Vagina (tissue), 2 donors: Measurements from ENCODE around the gene ZMYND11. TPM values are rescaled to one million over a fixed set of nuclear protein-coding genes. Genes with fewer than 3 reads are reported as not detected.

Experiments used
- DNase-seq, 2 donors: peaks; one replicate each; pipeline ENCODE4 v3.0.0-alpha.2; 2017; ENCODE audit errors: extremely low spot score in 2 of 2
- H3K27ac ChIP-seq: fragments of 200-600 bp; sonication (generic); one replicate; pipeline ENCODE4 v1.5.1; 2019
- H3K27me3 ChIP-seq: fragments of 200-600 bp; sonication (generic); one replicate; pipeline ENCODE4 v1.5.1; 2019
- H3K36me3 ChIP-seq, 2 donors: fragments of 200-600 bp; sonication (generic); one replicate each; pipeline ENCODE4 v1.5.1; 2017 to 2019
- H3K4me1 ChIP-seq: fragments of 200-600 bp; sonication (generic); one replicate; pipeline ENCODE4 v1.5.1; 2019
- H3K4me3 ChIP-seq, 2 donors: fragments of 200-600 bp; sonication (generic); 1 replicate in 1 of 2; 2 replicates in 1 of 2; pipeline ENCODE4 v1.5.1; 2016 to 2019
- H3K9me3 ChIP-seq: fragments of 200-600 bp; sonication (generic); one replicate; pipeline ENCODE4 v1.5.1; 2019
- POLR2A ChIP-seq, 2 donors: fragments of 450-650 bp; IDR thresholded peaks; one replicate each; pipeline ENCODE4 v1.6.1; 2017; ENCODE audit warnings: antibody characterized with exemption in 2 of 2, mild to moderate bottlenecking in 2 of 2, moderate library complexity in 2 of 2
- POLR2AphosphoS5 ChIP-seq, 2 donors: sonication (generic); formaldehyde crosslinking; IDR thresholded peaks; one replicate each; pipeline ENCODE4 v1.9.0; 2017; ENCODE audit warnings: antibody characterized with exemption in 2 of 2, mild to moderate bottlenecking in 2 of 2, low read depth in 1 of 2; ENCODE audit not compliant: insufficient read depth in 1 of 2
- intact Hi-C: fragments of 100-400 bp; cut with DNase I; formaldehyde crosslinking; loops from one replicate; pipeline ENCODE4 v1.15.1; 2023
- total RNA-seq: library from RNA; depleted of rRNA; stranded (reverse); fragments of >200 nt; gene quantifications from one replicate; pipeline ENCODE4 v1.2.3, GENCODE V29; 2016
- TF ChIP-seq, protein P1 (sequence below), 3 experiments: fragments of 450-650 bp in 2 of 3; fragments of 200-600 bp in 1 of 3; sonication (generic) in 1 of 3; IDR thresholded peaks; one replicate each; pipeline ENCODE4 v1.5.1; 2017 to 2019; ENCODE audit warnings: antibody characterized with exemption in 3 of 3, mild to moderate bottlenecking in 2 of 3, moderate library complexity in 2 of 3

Gene ZMYND11
- total RNA-seq, 1 donor from 2014 or later: 46.4 TPM

GRCh38 chr10:266974-267425 is 131.7 kb downstream of the ZMYND11 start:
- DNase-seq: peak in 1 of 2 donors; percentile 34
- Histone ChIP-seq H3K27me3 (no peaks in the 10 kb centered on the region), H3K36me3 (no peaks in the 10 kb centered on the region), H3K27ac (no peak overlapping the region), H3K4me3 (no peak overlapping the region), H3K4me1 (no peaks in the 10 kb centered on the region), H3K9me3 (no peaks in the 10 kb centered on the region)
- intact Hi-C loops: no loop called here
- TF ChIP-seq POLR2A (IDR thresholded peaks at IDR 0.05) (no peak), POLR2AphosphoS5 (IDR thresholded peaks at IDR 0.05; ENCODE audit: insufficient read depth in 1 of 2, low read depth in 1 of 2) (no peak)
- TF ChIP-seq, protein P1, sequence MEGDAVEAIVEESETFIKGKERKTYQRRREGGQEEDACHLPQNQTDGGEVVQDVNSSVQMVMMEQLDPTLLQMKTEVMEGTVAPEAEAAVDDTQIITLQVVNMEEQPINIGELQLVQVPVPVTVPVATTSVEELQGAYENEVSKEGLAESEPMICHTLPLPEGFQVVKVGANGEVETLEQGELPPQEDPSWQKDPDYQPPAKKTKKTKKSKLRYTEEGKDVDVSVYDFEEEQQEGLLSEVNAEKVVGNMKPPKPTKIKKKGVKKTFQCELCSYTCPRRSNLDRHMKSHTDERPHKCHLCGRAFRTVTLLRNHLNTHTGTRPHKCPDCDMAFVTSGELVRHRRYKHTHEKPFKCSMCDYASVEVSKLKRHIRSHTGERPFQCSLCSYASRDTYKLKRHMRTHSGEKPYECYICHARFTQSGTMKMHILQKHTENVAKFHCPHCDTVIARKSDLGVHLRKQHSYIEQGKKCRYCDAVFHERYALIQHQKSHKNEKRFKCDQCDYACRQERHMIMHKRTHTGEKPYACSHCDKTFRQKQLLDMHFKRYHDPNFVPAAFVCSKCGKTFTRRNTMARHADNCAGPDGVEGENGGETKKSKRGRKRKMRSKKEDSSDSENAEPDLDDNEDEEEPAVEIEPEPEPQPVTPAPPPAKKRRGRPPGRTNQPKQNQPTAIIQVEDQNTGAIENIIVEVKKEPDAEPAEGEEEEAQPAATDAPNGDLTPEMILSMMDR (IDR thresholded peaks at IDR 0.05): no peak

DNA sequence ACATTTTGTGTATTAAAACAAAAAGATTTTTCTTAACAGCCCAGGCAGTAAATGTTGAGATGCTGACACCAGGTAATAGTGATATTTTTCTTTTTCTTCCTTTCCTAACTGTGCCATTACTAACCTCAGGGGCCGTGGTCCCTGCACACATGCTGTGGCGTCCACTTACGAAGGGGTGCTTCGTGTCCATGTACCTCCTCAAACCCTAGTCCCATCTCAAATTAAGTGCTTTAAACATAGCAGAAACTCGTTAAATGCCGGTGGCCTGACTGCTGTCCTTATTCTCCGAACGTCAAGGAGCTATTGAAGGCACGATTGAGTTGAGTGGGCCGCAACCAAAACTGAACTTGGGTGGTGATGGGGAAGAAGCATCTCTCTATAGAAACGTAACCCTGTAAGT is 132.4 kb downstream of the ZMYND11 start:
- TF ChIP-seq, protein P1 (IDR thresholded peaks at IDR 0.05): no peak
- TF ChIP-seq POLR2AphosphoS5 (IDR thresholded peaks at IDR 0.05; ENCODE audit: insufficient read depth in 1 of 2, low read depth in 1 of 2): no peak
- Histone ChIP-seq H3K27ac (no peak overlapping the region), H3K9me3 (no peaks in the 10 kb centered on the region), H3K4me1 (no peaks in the 10 kb centered on the region), H3K27me3 (no peaks in the 10 kb centered on the region), H3K36me3 (no peaks in the 10 kb centered on the region), H3K4me3 (no peak overlapping the region)
- DNase-seq: peak in 1 of 2 donors; percentile 22
- intact Hi-C loops: no loop called here

DNA sequence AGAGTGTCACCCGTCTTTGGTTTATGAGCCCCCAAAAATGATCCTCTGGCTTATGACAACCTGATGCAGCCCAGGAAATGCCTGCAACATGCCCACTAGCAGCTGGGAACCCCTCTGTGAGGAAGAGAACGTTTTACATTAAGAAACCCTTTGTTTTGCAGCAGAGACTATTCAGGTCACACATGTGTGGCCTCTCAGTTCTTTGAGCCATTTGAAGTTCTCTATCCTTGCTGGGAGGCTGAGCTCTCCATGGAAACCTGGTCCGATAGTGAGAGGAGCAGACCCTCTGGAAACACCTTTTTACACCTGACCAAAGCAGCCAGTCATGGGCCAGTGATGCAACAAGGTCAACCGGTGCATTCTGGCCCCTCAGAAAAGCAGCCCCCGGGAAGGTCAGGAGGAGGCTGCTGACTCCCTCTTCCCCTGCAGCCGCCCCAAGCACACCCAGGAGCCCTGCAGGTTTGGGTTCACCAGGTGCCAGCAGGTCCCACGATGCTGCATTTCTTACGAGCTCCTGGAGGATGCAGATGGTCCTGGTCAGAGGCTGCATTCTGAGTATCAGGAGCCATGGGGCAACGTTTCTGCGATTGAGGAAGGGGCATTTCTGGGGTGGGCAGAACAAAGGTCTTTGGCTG is 134.3 kb downstream of the ZMYND11 start:
- no peaks in the 10 kb centered on the region for H3K4me1 ChIP-seq
- H3K27me3 ChIP-seq: no peaks in the 10 kb centered on the region
- no peaks in the 10 kb centered on the region for H3K36me3 ChIP-seq
- H3K4me3 ChIP-seq: no peak overlapping the region
- TF ChIP-seq, protein P1 (IDR thresholded peaks at IDR 0.05): no peak
- TF ChIP-seq POLR2AphosphoS5 (IDR thresholded peaks at IDR 0.05; ENCODE audit: insufficient read depth in 1 of 2, low read depth in 1 of 2) (no peak), POLR2A (IDR thresholded peaks at IDR 0.05) (no peak)
- H3K9me3 ChIP-seq: no peaks in the 10 kb centered on the region
- DNase-seq: peak in 1 of 2 donors; percentile 82
- intact Hi-C loops: no loop called here
- no peak overlapping the region for H3K27ac ChIP-seq

DNA sequence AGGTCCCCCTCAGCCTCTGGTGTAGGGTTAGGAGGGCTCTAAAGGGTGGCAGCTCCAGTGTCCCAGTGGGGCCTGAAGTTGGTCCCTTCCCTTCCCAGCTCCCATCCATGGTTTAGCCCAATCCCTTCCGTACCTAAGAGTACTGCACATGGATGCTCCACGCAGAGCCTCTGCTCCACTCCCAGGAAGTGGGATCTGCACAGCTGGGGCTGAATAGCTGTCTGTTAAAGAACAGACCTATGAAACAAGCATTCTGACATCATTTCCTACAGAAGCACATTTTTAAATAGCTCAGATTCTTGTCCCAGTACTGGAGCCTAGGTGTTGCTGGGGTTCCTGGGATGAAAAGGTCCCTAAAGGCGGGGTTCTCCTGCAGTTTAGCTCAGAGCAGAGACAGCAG is 135.9 kb downstream of the ZMYND11 start:
- Histone ChIP-seq H3K36me3 (no peaks in the 10 kb centered on the region), H3K4me3 (no peak overlapping the region), H3K9me3 (no peaks in the 10 kb centered on the region), H3K27ac (no peak overlapping the region), H3K4me1 (no peaks in the 10 kb centered on the region), H3K27me3 (no peaks in the 10 kb centered on the region)
- intact Hi-C loops: no loop called here
- DNase-seq: no peak
- no peak for TF ChIP-seq POLR2AphosphoS5 (IDR thresholded peaks at IDR 0.05; ENCODE audit: insufficient read depth in 1 of 2, low read depth in 1 of 2)
- TF ChIP-seq, protein P1 (IDR thresholded peaks at IDR 0.05): no peak
- TF ChIP-seq POLR2A (IDR thresholded peaks at IDR 0.05): no peak

DNA sequence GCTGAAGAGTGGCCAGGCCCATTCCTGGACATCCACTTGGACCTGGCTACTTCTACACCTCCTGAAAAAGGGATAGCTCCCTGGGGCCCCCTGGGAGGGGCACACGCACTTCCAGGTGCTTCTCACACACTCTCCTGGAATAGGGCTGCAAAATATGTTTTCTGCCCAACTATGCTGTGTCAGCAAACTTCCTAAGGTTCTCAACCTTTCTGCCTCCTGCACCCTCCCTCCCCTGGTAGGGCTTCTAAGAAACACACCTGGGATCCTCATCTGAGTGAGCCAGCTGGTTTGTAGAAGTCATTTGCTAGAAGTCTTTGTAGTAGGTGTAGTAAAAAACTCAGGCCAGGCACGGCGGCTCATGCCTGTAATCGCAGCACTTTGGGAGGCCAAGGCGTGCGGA is 136.5 kb downstream of the ZMYND11 start:
- TF ChIP-seq POLR2A (IDR thresholded peaks at IDR 0.05) (no peak), POLR2AphosphoS5 (IDR thresholded peaks at IDR 0.05; ENCODE audit: insufficient read depth in 1 of 2, low read depth in 1 of 2) (no peak)
- TF ChIP-seq, protein P1 (IDR thresholded peaks at IDR 0.05): no peak
- intact Hi-C loops: no loop called here

More for the DNA sequence above, 136.5 kb downstream of the ZMYND11 start:
- peak in 1 of 2 donors; percentile 43 for DNase-seq
- no peaks in the 10 kb centered on the region for H3K9me3 ChIP-seq
- no peaks in the 10 kb centered on the region for H3K4me1 ChIP-seq
- H3K4me3 ChIP-seq: no peak overlapping the region
- no peaks in the 10 kb centered on the region for H3K36me3 ChIP-seq
- H3K27me3 ChIP-seq: no peaks in the 10 kb centered on the region
- H3K27ac ChIP-seq: no peak overlapping the region
